ENCODE results near the gene GUCA1A.

Gene GUCA1A

DNA sequence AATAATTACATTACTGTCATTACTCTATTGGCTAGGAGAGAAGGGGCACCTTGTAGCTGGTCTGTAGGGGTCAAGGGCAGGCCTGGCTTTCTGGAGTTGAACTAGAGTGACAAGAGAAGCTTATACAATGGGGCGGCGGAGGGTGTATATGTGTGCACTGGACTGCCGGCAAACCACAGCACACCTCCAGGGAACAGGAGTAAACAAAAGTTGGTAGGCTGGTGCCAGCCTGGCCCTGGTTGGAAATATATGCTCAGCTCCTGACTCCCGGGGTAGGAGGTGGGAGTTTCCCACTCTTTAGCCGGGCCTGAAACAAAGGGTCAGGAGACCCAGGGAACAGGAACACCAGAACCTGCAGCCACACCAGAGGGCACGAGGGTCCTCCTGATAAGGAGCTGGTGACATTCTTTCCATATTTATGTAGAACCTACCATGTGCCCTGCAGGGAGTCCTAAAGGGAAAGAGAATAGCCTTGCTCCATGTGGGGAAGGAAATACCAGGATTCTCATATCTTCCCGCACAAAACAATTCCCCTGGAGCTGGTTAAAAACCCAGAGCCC, 35.9 kb upstream of the GUCA1A start:
- TF ChIP-seq, protein P1, sequence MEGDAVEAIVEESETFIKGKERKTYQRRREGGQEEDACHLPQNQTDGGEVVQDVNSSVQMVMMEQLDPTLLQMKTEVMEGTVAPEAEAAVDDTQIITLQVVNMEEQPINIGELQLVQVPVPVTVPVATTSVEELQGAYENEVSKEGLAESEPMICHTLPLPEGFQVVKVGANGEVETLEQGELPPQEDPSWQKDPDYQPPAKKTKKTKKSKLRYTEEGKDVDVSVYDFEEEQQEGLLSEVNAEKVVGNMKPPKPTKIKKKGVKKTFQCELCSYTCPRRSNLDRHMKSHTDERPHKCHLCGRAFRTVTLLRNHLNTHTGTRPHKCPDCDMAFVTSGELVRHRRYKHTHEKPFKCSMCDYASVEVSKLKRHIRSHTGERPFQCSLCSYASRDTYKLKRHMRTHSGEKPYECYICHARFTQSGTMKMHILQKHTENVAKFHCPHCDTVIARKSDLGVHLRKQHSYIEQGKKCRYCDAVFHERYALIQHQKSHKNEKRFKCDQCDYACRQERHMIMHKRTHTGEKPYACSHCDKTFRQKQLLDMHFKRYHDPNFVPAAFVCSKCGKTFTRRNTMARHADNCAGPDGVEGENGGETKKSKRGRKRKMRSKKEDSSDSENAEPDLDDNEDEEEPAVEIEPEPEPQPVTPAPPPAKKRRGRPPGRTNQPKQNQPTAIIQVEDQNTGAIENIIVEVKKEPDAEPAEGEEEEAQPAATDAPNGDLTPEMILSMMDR (IDR thresholded peaks at IDR 0.05; ENCODE audit: extremely low read depth, insufficient read depth, missing control alignments) = no peak
- no peak for DNase-seq (ENCODE audit: low spot score)
- in situ Hi-C loops (cut with MboI; ENCODE audit: low pct_unique_long_range_greater_than_20kb, low sequenced_read_pairs, unreplicated experiment) = no loop called here

DNA sequence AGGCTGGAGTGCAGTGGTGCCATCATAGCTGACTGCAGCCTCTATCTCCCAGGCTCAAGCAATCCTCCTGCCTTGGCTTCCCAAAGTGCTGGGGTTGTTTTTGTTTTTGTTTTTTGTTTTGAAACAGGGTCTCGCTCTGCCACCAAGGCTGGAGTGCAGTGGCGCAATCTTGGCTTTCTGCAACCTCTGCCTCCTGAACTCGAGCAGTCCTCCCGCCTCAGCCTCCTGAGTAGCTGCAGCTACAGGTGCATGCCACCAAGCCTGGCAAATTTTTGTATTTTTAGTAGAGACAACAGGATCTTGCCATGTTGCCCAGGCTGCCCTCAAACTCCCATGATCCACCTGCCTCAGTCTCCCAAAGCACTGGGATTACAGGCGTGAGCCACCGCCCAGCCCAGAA, 35.0 kb upstream of the GUCA1A start:
- in situ Hi-C loops (cut with MboI; ENCODE audit: low pct_unique_long_range_greater_than_20kb, low sequenced_read_pairs, unreplicated experiment) = no loop called here
- no peak for DNase-seq (ENCODE audit: low spot score)
- TF ChIP-seq, protein P1 (IDR thresholded peaks at IDR 0.05; ENCODE audit: extremely low read depth, insufficient read depth, missing control alignments) = no peak

DNA sequence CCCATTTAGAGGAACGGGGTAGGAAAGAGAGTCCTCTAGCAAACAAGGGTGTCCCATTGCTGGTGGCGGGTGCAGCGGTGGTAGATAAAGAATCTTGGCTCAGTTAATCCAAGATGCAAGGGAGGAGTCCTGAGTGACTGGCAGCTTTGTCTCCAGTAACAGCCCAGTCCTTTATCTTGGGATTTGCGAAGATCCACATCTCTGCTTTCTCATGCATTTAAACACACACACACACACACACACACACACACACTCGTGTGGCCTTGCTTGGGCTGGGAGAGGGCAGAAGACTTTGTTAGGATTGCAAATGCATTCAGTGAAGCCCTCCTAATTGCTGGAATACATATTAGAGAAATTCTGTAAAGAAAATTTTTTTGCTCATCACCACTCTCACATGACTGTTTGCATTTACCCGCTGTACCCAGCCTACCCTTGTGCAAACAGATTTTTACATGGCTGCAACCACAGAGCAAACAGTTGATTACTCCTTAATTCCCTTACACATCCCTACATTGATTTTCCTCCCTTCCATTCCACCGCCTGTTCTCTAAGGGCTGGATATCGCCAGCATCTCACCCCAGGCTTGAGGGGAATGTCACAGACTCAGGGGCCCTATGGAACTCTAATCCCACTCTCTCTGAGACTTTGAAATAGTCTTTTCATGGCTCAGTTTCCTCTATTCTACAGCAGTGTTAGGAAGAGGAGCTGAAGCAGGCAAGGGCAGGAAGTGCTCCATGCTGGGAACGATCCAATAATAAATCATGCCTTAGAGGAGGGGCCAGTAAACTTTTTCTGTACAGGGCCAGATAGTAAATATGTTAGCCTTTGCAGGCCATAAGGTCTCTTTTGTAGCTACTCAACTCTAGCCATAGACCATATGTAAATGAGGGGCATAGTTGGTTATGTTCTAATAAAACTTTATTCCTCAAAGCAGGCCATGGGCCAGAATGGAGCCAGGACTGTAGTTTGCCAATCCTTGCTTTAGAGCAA, 34.2 kb upstream of the GUCA1A start:
- no peak for DNase-seq (ENCODE audit: low spot score)
- in situ Hi-C loops (cut with MboI; ENCODE audit: low pct_unique_long_range_greater_than_20kb, low sequenced_read_pairs, unreplicated experiment) = no loop called here
- TF ChIP-seq, protein P1 (IDR thresholded peaks at IDR 0.05; ENCODE audit: extremely low read depth, insufficient read depth, missing control alignments) = no peak

DNA sequence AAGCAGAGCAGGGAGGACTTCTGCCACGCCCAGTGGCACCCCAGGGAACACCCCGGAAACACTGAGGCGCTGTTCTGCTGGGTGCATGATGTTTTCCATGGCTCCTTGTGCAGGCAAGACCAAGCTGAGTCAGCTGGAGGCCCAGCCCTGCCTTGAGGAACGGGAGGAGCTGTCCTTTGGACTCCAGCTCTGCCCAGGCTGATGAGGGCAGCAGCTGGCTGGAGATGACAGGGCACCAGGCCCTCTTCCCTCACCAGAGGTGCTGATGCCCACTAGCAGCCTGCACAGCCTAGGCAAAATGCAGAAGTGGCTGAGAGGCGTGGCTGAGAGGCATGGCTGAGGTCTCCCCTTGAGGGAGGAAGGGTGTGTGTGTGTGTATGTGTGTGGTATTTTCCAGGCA, 33.1 kb upstream of the GUCA1A start:
- DNase-seq (ENCODE audit: low spot score) = no peak
- TF ChIP-seq, protein P1 (IDR thresholded peaks at IDR 0.05; ENCODE audit: extremely low read depth, insufficient read depth, missing control alignments) = no peak
- in situ Hi-C loops (cut with MboI; ENCODE audit: low pct_unique_long_range_greater_than_20kb, low sequenced_read_pairs, unreplicated experiment) = no loop called here

DNA sequence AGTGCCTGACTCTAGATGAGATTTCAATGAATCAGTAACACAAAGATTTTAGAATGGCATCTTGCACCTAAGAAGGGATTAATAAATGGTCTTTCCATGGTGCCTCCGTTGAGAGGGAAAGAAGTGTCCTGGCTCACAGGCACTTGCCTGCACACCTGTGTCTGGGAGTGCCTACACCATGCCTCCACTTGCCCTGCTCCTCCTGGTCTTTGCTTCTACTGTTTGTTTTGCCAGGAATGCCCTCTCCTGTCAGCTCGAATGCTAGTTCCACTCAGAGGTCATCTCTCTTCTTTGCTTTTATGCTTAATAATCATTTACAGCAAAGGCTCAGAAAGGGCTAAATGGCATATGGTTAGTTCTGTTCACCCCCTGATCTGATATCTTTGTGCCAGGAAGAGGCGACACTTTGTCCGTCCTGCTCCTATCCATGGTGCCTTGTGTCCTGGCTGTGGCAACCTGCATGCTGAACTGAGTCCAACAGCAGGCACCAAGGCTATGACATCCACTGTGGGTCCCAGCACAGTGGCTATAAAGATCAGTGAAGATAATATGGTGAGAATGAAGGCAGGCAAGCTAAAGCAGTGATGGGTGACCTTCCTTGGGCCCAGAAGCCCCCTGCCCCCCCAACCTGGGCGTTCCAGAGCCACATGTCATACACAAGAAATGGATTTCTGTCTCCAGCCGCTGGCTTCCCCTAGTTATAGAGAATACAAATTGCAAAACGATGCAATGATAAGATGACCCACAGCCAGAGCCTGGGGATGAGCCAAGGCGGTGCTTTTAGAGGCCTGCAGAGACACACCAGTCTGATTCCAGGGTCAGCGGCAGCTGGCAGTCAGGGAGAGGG, 32.2 kb upstream of the GUCA1A start:
- no peak for DNase-seq (ENCODE audit: low spot score)
- in situ Hi-C loops (cut with MboI; ENCODE audit: low pct_unique_long_range_greater_than_20kb, low sequenced_read_pairs, unreplicated experiment) = no loop called here
- TF ChIP-seq, protein P1 (IDR thresholded peaks at IDR 0.05; ENCODE audit: extremely low read depth, insufficient read depth, missing control alignments) = no peak

DNA sequence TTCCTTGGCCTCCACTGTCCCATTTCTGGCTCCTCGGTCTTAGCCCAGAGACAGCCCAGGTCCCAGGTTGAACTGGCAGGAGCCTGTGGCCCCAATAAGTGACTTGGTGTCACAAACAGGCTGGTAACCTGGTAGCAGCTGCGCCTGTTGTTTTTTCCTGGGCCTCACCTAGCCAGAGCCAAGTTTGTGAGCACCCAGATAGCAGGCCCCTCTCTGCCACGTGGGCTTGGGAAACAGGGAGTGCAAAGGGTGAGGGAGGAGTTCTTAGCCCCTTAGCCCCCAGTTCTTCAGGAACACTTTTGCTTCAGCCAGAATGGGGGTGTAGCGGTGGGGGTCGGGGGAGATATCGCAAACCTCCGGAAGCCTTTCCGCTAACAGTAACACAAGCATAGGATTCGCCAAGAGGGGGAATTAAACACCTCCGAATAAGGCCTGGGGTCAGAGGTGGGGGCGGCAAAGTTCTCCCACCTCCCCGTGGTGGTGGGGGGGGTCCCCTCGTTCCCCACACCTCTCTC, 31.5 kb upstream of the GUCA1A start:
- DNase-seq (ENCODE audit: low spot score) = no peak
- TF ChIP-seq, protein P1 (IDR thresholded peaks at IDR 0.05; ENCODE audit: extremely low read depth, insufficient read depth, missing control alignments) = no peak
- in situ Hi-C loops (cut with MboI; ENCODE audit: low pct_unique_long_range_greater_than_20kb, low sequenced_read_pairs, unreplicated experiment) = no loop called here

Data from GM13977 (cell line).